GM21515 (cell line): ENCODE results near the gene DNAAF1.
"Not testable (repeated sequence)": the region's sequence is repeated elsewhere in the genome, so short reads cannot be mapped to it uniquely, and the experiment has no call there.

Experiments used
- ATAC-seq: cut with Tn5 transposase; IDR thresholded peaks from one replicate; pipeline ENCODE4 v1.9.1; 2021; ENCODE audit not compliant: unreplicated experiment

Gene DNAAF1

GRCh38 chr16:84205123-84205522 lies 60.0 kb downstream of the DNAAF1 start:
- ATAC-seq: not testable (repeated sequence)

- ATAC-seq: no peak
Measured at GRCh38 chr16:84205976-84206691, 61.0 kb downstream of the DNAAF1 start.

GRCh38 chr16:84207251-84207650 lies 62.1 kb downstream of the DNAAF1 start:
- no peak for ATAC-seq

GRCh38 chr16:84207879-84208278 lies 62.8 kb downstream of the DNAAF1 start:
- ATAC-seq: no peak

GRCh38 chr16:84209989-84210388 lies 64.9 kb downstream of the DNAAF1 start:
- ATAC-seq: no peak

- ATAC-seq: no peak
Measured at GRCh38 chr16:84212154-84212553, 67.0 kb downstream of the DNAAF1 start.

GRCh38 chr16:84212631-84213030 lies 67.5 kb downstream of the DNAAF1 start:
- no peak for ATAC-seq

GRCh38 chr16:84214451-84215066 lies 69.5 kb downstream of the DNAAF1 start:
- no peak for ATAC-seq

GRCh38 chr16:84215531-84215930 lies 70.4 kb downstream of the DNAAF1 start:
- no peak for ATAC-seq

- ATAC-seq: not testable (repeated sequence)
Measured at GRCh38 chr16:84216144-84216543, 71.0 kb downstream of the DNAAF1 start.

GRCh38 chr16:84218176-84218823 lies 73.2 kb downstream of the DNAAF1 start:
- no peak for ATAC-seq

- ATAC-seq: no peak
Measured at GRCh38 chr16:84218956-84219355, 73.8 kb downstream of the DNAAF1 start.

- no peak for ATAC-seq
Measured at GRCh38 chr16:84220851-84221250, 75.7 kb downstream of the DNAAF1 start.

GRCh38 chr16:84223456-84223855 lies 78.3 kb downstream of the DNAAF1 start:
- no peak for ATAC-seq

GRCh38 chr16:84224554-84224953 lies 79.4 kb downstream of the DNAAF1 start:
- ATAC-seq: no peak

GRCh38 chr16:84225126-84225525 lies 80.0 kb downstream of the DNAAF1 start:
- no peak for ATAC-seq

GRCh38 chr16:84225571-84225970 lies 80.5 kb downstream of the DNAAF1 start:
- no peak for ATAC-seq

- no peak for ATAC-seq
Measured at GRCh38 chr16:84226026-84226425, 80.9 kb downstream of the DNAAF1 start.
